Activated CD8-positive, alpha-beta memory T cell treated with anti-CD3 and anti-CD28 coated beads for 4 hours (primary cell): ENCODE measurements around the gene PLXNA1.

ENCODE experiments used
- DNase-seq, 2 donors: peaks; one replicate each; pipeline ENCODE4 v3.0.0-alpha.2; 2020; ENCODE audit warnings: low read depth in 2 of 2

PLXNA1 gene

DNA sequence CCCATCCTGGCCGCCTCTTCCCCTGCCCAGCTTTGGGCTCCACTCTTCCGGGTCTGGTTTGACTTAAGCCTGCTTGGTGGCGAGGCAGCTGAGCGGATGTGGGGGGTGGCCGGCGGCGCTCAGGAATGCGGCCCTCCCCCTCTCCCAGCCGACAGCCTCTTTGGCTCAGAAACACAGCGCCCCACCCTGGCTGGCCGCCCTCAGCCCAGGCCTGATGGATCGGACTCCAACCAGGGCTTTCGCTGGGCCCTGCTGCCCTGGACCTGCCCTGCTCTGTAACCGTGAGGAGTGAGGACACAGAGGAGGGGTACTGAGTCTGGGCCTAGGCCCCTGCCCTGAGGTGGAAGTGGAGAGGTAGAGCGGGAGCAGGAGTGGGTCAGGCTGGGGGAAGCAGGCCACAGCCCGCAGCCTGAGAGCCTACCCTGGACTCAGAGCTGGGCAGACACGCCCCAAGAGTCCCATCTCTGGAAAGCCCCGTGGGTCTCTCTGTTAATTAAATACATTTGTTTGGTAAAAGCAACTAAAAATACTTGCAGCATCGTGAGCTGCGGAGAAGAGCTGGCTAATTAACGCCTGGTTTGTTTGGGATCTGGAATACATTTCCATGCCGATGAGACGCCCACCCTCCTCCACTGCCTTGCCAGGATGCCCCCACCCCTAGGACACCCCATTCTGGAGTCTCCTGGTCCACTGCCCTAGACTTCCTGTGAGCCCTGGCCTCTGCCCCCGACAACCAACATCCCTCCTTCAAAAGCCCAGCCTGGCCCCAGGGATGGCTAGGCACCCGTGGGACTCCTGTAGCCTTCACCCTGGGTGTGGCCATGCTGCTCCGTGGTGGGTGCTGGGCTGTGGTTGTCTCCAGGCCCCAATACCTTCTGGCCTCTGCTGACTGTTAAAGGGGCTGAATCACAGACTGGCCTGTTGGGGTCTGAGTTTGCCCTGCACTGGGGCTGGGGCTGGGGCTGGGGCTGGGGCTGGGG lies 19.6 kb downstream of the PLXNA1 start:
- DNase-seq, result no peak

DNA sequence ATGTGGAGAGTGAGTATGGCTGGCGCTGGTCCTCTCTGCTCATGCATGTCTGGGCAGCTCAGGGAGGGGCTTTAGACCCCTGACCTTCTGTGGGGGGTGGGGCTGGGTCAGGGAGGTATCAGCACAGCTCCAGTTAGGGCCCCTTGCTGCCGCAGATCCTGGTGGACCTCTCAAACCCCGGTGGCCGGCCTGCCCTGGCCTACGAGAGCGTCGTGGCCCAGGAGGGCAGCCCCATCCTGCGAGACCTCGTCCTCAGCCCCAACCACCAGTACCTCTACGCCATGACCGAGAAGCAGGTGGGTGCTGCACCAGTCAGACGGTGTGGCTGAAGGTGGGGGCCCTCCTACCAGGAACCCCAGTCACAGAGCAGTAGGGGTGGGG lies 20.2 kb downstream of the PLXNA1 start:
- no peak for DNase-seq

GRCh38 chr3:127003601-127004280 lies 20.8 kb downstream of the PLXNA1 start:
- DNase-seq, result no peak

DNA sequence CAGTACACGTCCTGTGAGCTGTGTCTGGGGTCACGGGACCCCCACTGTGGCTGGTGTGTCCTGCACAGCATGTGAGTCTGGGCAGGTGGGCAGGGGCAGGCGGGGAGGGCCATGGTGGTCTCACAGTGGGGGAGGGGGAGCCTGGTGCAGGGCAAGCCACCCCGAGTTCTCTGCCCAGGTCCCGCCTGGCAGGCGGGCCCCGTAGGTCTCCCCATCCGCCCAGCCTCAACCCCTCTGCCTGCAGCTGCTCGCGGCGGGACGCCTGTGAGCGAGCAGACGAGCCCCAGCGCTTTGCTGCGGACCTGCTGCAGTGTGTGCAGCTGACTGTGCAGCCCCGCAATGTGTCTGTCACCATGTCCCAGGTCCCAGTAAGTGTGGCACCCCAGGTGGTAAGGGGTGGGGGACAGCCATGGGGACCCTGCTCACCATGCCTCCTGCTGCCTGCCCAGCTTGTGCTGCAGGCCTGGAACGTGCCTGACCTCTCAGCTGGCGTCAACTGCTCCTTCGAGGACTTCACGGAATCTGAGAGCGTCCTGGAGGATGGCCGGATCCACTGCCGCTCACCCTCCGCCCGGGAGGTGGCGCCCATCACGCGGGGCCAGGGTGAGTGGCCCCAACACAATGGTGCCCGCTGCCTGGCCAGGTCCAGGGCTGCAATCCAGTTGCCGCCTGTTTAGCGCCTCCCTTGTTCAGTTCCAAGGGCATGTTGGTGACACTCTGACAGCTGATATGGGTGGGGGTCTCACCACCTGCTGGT lies 21.9 kb downstream of the PLXNA1 start:
- DNase-seq, result no peak

DNA sequence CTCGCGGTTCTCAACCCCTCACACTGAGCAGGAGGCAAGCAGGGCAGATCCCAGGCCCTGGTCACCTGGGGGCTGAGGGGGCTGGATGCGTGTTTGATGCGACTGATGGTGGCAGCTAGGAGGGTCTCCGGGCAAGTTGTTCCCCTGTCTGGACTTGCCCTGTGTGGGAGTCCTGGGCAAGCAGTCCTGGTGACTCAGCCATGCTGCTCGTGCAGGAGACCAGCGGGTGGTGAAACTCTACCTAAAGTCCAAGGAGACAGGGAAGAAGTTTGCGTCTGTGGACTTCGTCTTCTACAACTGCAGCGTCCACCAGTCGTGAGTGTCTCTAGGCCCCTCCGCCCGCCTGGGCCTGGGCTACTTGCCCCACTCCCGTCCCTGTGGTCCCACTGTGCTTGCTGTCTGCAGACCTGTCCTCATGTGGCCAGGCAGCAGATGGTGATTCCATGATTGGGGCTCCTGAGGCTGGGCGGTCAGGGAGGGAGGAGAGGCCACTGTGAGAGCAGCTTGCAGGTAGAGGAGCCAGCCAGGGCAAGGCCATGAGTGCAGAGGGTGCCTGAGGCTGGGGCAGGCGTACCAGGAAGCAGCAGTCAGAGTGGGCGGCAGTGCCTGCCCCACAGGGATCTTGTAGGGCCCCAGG lies 23.1 kb downstream of the PLXNA1 start:
- DNase-seq, result no peak

DNA sequence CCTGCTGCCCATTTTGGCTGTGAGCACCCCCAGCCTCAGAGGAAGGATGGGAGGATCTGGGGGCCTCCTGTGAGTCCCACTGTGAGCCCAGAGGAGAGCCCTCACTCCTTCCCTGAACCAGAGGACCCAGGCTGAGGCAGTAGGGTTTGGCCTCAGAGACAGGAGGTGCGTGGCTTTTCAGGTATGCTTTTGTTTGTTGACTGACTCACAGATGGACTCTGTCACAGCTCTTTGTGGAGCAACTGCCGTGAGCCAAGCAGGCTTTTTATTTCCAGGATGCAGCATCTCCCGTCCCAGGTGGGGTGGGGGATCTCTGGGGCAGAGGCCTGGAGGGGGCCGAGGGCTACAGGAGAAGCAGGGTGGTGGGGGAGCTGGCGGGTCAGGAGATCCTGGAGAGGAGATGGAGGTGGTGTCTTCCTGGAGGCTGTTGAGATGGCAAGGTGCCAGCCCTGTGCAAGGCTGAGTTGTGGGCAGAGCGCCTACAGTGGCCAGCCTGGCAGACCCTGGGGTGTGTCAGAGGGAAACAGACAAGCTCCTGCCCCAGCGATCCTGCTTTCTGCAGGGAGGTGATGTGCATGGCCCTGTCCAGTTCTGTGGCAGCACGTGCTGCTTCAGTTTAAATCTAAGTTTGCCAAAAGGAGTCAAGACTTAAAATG lies 24.0 kb downstream of the PLXNA1 start:
- no peak for DNase-seq

DNA sequence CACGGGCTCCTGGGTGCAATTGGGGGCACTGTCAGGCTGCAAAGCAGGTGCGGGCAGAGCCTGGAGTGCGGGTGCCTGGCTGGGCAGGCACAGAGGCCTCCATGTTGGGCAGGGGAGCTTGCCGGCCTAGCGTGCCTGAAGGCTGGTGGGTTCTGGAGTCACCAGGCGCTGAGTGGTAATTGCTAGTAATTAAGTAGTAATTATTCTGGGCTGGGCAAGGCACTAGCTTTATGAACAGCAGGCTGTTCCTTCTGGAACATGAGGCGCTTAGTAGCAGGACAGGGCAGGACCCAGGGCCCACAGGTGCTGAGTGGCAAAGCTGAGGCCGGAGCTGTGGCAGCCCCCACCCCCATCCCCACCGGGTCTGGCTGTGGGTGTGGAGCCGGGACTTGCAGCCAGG lies 25.3 kb downstream of the PLXNA1 start:
- DNase-seq, result no peak

GRCh38 chr3:127009531-127009930 lies 26.6 kb downstream of the PLXNA1 start:
- no peak for DNase-seq

GRCh38 chr3:127011270-127011992 lies 28.5 kb downstream of the PLXNA1 start:
- no peak for DNase-seq

GRCh38 chr3:127012091-127012490 lies 29.2 kb downstream of the PLXNA1 start:
- DNase-seq, result no peak

DNA sequence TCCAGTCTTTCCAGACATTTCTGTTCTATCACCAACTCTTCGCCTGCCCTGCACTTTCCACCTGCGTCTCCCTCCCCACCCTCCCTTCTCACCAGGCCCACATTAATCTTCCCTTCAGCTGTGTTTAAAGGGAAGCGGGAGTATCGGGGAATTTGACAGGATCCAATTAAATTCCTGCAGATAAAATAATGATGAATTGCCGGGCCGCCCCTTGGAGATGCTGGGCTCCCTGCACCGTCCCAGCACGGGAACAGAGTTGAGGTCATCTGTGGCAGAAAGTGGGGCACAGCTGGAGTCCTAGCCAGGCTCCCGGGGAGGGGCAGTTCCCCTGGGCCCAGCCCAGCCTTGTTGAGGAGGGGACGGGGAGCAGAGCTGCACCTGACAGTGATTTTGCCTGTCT lies 30.3 kb downstream of the PLXNA1 start:
- no peak for DNase-seq

- DNase-seq, result no peak
Observed at GRCh38 chr3:127013758-127014535, 31.0 kb downstream of the PLXNA1 start.

DNA sequence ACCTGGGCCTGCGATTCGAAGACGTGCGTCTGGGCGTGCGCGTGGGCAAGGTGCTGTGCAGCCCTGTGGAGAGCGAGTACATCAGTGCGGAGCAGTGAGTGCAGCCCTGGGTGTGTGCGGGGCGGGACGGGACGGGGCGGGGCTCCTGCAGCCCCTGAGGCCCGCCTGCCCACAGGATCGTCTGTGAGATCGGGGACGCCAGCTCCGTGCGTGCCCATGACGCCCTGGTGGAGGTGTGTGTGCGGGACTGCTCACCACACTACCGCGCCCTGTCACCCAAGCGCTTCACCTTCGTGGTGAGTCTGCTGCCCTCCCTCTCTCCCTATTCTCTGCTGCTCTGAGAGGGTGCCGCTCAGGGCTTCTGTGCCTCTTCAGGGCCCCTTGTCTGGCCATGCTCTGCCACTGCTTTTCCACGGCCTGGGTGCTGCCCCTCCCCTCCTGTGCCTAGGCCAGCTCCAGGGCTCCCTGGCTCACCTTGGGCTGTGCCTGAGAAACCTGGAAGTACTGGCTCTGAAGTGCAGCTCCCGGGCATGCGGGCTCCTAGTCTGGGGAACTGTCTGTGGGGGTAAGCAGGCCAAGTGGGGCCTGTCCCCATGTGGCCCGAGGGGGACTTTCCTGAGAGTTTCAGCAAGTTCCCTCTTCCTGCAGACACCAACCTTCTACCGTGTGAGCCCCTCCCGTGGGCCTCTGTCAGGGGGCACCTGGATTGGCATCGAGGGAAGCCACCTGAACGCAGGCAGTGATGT lies 31.8 kb downstream of the PLXNA1 start:
- DNase-seq, result no peak

DNA sequence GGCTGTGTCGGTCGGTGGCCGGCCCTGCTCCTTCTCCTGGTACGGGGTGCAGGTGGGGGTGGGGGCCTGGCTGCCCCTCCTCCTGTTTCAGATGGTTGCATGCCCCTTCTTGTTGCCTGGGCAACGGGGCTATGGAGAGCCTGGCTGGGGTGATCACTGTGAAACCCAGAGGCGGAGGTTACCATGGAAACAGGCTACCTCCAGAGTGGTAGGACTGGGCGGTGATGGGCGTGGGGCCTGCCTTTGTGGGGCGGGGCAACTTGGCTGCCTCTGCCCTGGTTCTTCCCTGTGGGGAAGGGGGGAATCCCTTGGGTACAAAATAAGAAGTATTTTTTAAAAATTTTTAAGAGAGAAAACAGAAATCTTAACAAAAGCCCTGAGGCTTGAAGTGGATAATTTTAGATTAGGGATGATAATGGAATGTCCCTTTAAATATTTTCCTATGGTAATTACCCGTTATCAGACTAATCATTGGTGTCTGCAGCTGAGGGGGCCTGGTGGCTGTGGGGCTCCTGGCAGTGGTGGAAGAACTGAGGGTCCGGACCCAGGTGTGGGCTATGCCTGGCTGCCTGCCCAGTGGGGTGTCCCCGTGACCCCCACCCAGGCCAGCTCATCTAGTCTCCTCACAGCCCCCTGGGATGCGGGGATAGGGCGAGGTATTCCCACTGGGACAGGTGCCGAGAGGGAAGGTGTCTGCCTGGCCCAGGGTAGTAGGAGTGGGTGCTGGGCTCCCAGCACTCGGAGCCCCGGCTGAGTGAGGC lies 32.5 kb downstream of the PLXNA1 start:
- DNase-seq, result no peak

GRCh38 chr3:127016043-127016343 lies 33.1 kb downstream of the PLXNA1 start:
- no peak for DNase-seq

GRCh38 chr3:127016461-127016860 lies 33.5 kb downstream of the PLXNA1 start:
- DNase-seq, result no peak

DNA sequence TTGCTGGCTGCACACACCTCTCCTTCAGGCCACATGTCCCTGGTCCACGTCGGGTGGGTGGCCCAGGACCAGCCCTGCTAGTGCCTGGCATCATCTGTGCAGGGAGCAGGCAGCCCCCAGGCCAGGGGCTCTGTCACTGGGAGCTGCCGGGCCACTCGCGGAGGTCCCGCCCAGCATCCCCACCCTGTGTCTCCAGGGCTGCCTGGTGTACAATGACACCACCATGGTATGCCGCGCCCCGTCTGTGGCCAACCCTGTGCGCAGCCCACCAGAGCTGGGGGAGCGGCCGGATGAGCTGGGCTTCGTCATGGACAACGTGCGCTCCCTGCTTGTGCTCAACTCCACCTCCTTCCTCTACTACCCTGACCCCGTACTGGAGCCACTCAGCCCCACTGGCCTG lies 34.3 kb downstream of the PLXNA1 start:
- no peak for DNase-seq

DNA sequence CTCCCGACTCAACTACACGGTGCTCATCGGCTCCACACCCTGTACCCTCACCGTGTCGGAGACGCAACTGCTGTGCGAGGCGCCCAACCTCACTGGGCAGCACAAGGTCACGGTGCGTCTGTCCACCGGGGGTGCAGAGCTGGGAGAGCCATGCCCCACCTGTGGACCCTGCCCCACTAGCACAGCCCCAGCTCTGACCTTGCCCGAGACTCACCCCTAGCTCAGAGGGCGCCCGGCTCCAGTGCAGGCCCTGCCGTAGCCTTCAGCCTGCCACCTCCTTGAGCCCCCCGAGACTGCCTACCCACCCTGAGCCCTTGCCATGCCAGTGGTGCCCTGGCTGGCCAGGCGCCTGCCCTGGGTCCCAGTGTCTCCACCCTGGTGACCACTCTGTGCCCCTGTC lies 34.9 kb downstream of the PLXNA1 start:
- no peak for DNase-seq
